SK-N-MC (cell line): ENCODE results near the gene MARK3.

Source experiments
- EZH2 ChIP-seq: fragments of 200-600 bp; sonication (generic); IDR thresholded peaks from one replicate; pipeline ENCODE4 v1.6.1; 2017; ENCODE audit warnings: antibody characterized with exemption
- FOXP2 ChIP-seq: optimal IDR thresholded peaks from 2 replicates; pipeline ENCODE3; 2011; ENCODE audit warnings: mild to moderate bottlenecking, moderate library complexity; ENCODE audit not compliant: insufficient read depth; ENCODE audit errors: extremely low read length, control extremely low read depth
- POLR2AphosphoS5 ChIP-seq: IDR thresholded peaks from 2 replicates; pipeline ENCODE4 v1.6.1; 2012; ENCODE audit warnings: mild to moderate bottlenecking, low read depth, low read length, borderline replicate concordance

DNA sequence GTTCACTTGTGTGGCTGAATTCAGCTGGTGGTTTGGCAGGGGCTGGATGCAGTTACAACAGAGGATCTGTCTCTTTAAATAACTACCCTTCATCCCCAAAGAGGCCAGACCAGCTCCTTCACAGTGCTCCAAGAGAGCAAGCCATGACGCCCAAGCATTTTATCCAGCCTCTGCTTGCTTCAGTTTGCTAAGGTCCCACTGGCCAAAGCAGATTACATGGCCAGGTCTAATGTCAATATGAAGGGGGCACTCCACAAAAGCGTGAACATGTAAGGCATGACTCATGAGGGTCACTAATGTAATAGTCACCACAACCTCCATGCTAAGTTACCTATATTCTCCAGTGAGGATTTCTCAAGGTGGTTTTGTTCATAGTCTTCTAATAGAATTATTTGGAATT lies 62.9 kb downstream of the MARK3 start:
- TF ChIP-seq EZH2, result no peak
- TF ChIP-seq POLR2AphosphoS5, result no peak
- no peak for TF ChIP-seq FOXP2
